ENCODE results near the gene TMEM184B. TPM values are rescaled to one million over a fixed set of nuclear protein-coding genes. Genes with fewer than 3 reads are reported as not detected.
"Not testable (repeated sequence)": the region's sequence is repeated elsewhere in the genome, so short reads cannot be mapped to it uniquely, and the experiment has no call there.

The TMEM184B gene
- polyA plus RNA-seq, 1 experiment: 36.8 TPM

GRCh38 chr22:38181453-38182200 is 91.2 kb downstream of the TMEM184B start, which contains the start of gene PLA2G6:
TSS of gene PLA2G6 (minus strand) at chr22:38181830. CDS start at chr22:38169426, 12,404 bp downstream.
- Histone ChIP-seq H3K4me3 (ENCODE audit: low read depth, low read length) (peak within 1 kb of the TSS; percentile 66), H3K27me3 (ENCODE audit: control insufficient read depth, insufficient read depth, low read length) (no peaks in the 10 kb centered on the region), H3K9me3 (ENCODE audit: control insufficient read depth, insufficient read depth, low read length) (no peaks in the 10 kb centered on the region), H3K27ac (ENCODE audit: low read depth, low read length) (peak within 1 kb of the TSS; percentile 92)
- CTCF ChIA-PET: interaction anchor here (1.0 kb wide), 1 partner anchor 129 kb away, joined by 3 read pairs; no protein-coding TSS in a partner anchor
- no peak for TF ChIP-seq CTCF (IDR thresholded peaks at IDR 0.05; ENCODE audit: low read depth, low read length)
- POLR2A ChIA-PET: interaction anchor here (0.6 to 1.0 kb wide), 2 partner anchors 20 to 369 kb away, joined by 4 to 8 read pairs; partner anchors contain the start of gene MAFF
- peak; percentile 97 for DNase-seq (ENCODE audit: low read depth, low spot score)

GRCh38 chr22:38180841-38181452 is 91.9 kb downstream of the TMEM184B start:
- TF ChIP-seq CTCF (IDR thresholded peaks at IDR 0.05; ENCODE audit: low read depth, low read length): no peak
- no peak for DNase-seq (ENCODE audit: low read depth, low spot score)
- H3K4me3 ChIP-seq (ENCODE audit: low read depth, low read length): peak overlapping the region; percentile 66
- H3K27ac ChIP-seq (ENCODE audit: low read depth, low read length): peak overlapping the region; percentile 92
- ChIA-PET POLR2A (no interaction called here), CTCF (no interaction called here)
- no peaks in the 10 kb centered on the region for H3K9me3 ChIP-seq (ENCODE audit: control insufficient read depth, insufficient read depth, low read length)
- H3K27me3 ChIP-seq (ENCODE audit: control insufficient read depth, insufficient read depth, low read length): no peaks in the 10 kb centered on the region

- CTCF ChIA-PET: not testable (repeated sequence)
- POLR2A ChIA-PET: interaction anchor here (0.7 kb wide), 1 partner anchor 23 kb away, joined by 3 read pairs; the partner anchor contains the start of gene MAFF
Measured at GRCh38 chr22:38178605-38178937, 94.2 kb downstream of the TMEM184B start.

GRCh38 chr22:38177926-38178604 is 94.7 kb downstream of the TMEM184B start:
- CTCF ChIA-PET: no interaction called here

More at GRCh38 chr22:38178605-38178937, 94.2 kb downstream of the TMEM184B start:
- H3K9me3 ChIP-seq (ENCODE audit: control insufficient read depth, insufficient read depth, low read length); DNase-seq (ENCODE audit: low read depth, low spot score); H3K4me3 ChIP-seq (ENCODE audit: low read depth, low read length); H3K27me3 ChIP-seq (ENCODE audit: control insufficient read depth, insufficient read depth, low read length); H3K27ac ChIP-seq (ENCODE audit: low read depth, low read length): not testable (repeated sequence)

GRCh38 chr22:38177571-38177925 is 95.3 kb downstream of the TMEM184B start:
- DNase-seq (ENCODE audit: low read depth, low spot score); CTCF ChIA-PET; H3K4me3 ChIP-seq (ENCODE audit: low read depth, low read length); H3K27me3 ChIP-seq (ENCODE audit: control insufficient read depth, insufficient read depth, low read length); H3K9me3 ChIP-seq (ENCODE audit: control insufficient read depth, insufficient read depth, low read length): not testable (repeated sequence)
- H3K27ac ChIP-seq (ENCODE audit: low read depth, low read length): peak overlapping the region; percentile 85
- POLR2A ChIA-PET: interaction anchor here (0.6 kb wide), 1 partner anchor 411 kb away, joined by 4 read pairs; no protein-coding TSS in a partner anchor

More at GRCh38 chr22:38177926-38178604, 94.7 kb downstream of the TMEM184B start:
- POLR2A ChIA-PET: interaction anchor here (0.7 kb wide), 2 partner anchors 24 to 65 kb away, joined by 3 to 4 read pairs; partner anchors contain the start of gene MAFF
- DNase-seq (ENCODE audit: low read depth, low spot score): peak; percentile 53
- no peaks in the 10 kb centered on the region for H3K27me3 ChIP-seq (ENCODE audit: control insufficient read depth, insufficient read depth, low read length)
- no peak overlapping the region for H3K4me3 ChIP-seq (ENCODE audit: low read depth, low read length)
- no peak for TF ChIP-seq CTCF (IDR thresholded peaks at IDR 0.05; ENCODE audit: low read depth, low read length)
- H3K27ac ChIP-seq (ENCODE audit: low read depth, low read length): peak overlapping the region; percentile 85
- H3K9me3 ChIP-seq (ENCODE audit: control insufficient read depth, insufficient read depth, low read length): no peaks in the 10 kb centered on the region
